Kidney (tissue), 14 donors: ENCODE results near the gene ADIPOQ. TPM values are rescaled to one million over a fixed set of nuclear protein-coding genes. Genes with fewer than 3 reads are reported as not detected.
"Not testable (repeated sequence)": the region's sequence is repeated elsewhere in the genome, so short reads cannot be mapped to it uniquely, and the experiment has no call there.

Experiments used
- DNase-seq, 5 donors: peaks; one replicate each; pipeline ENCODE4 v3.0.0-alpha.2; 2013 to 2020
- FAIRE-seq: peaks from 2 replicates; lab custom pipeline; 2012; peaks lifted over from hg19 to GRCh38; lab: Jason Lieb, UNC
- H3K27ac ChIP-seq, 2 donors: one replicate each; pipeline ENCODE4 v1.7.0; 2013; ENCODE audit warnings: low read depth in 2 of 2, low read length in 2 of 2, inconsistent platforms in 1 of 2
- H3K27me3 ChIP-seq: one replicate; pipeline ENCODE4 v1.7.1; 2013; ENCODE audit warnings: low read length, inconsistent platforms; ENCODE audit not compliant: control insufficient read depth, insufficient read depth
- H3K36me3 ChIP-seq, 3 donors: one replicate each; pipeline versions ENCODE4 v1.7.0 to v1.7.1; 2013; ENCODE audit warnings: low read length in 3 of 3, control low read depth in 1 of 3, inconsistent platforms in 1 of 3; ENCODE audit not compliant: insufficient read depth in 3 of 3, control insufficient read depth in 2 of 3
- H3K4me1 ChIP-seq, 3 donors: one replicate each; pipeline versions ENCODE4 v1.7.0 to v1.7.1; 2013; ENCODE audit warnings: low read length in 3 of 3, inconsistent platforms in 1 of 3, low read depth in 1 of 3; ENCODE audit not compliant: control insufficient read depth in 2 of 3, insufficient read depth in 2 of 3
- H3K4me3 ChIP-seq, 3 donors: one replicate each; pipeline versions ENCODE4 v1.7.0 to v1.8.1; 2013; ENCODE audit warnings: low read length in 3 of 3, control low read depth in 1 of 3, inconsistent platforms in 1 of 3
- H3K9ac ChIP-seq, 3 donors: one replicate each; pipeline versions ENCODE4 v1.7.0 to v1.7.1; 2013; ENCODE audit warnings: low read length in 3 of 3, control low read depth in 1 of 3, inconsistent platforms in 1 of 3
- H3K9me3 ChIP-seq, 3 donors: one replicate each; pipeline versions ENCODE4 v1.7.0 to v1.7.1; 2013; ENCODE audit warnings: low read length in 3 of 3, control low read depth in 1 of 3, inconsistent platforms in 1 of 3; ENCODE audit not compliant: control insufficient read depth in 2 of 3, insufficient read depth in 1 of 3
- CTCF ChIP-seq: IDR thresholded peaks from 3 replicates; pipeline ENCODE4 v1.5.1; 2012; ENCODE audit warnings: mild to moderate bottlenecking, moderate library complexity, borderline replicate concordance; ENCODE audit not compliant: insufficient read depth; ENCODE audit errors: extremely low read depth
- intact Hi-C: fragments of 100-400 bp; cut with DNase I; formaldehyde crosslinking; loops from one replicate; pipeline ENCODE4 v1.11.1; 2022
- polyA plus RNA-seq: library from polyadenylated mRNA; stranded (reverse); fragments of 350-450 nt; fragmentation: Illumina TruSeq; extraction: RNeasy Lipid Tissue Mini Kit (QIAGEN cat#74804); gene quantifications from one replicate; pipeline ENCODE4 v1.2.3, GENCODE V29; 2014; ENCODE audit warnings: low read depth, low replicate concordance; ENCODE audit not compliant: insufficient read depth
- total RNA-seq: library from RNA; stranded (reverse); fragmentation: NEBNext Ultra II Directional; extraction: Animal tissue kit (Norgen Biotek cat#: 25700); gene quantifications from one replicate; pipeline ENCODE4 v1.2.1, GENCODE V29; 2021
- donor health status: control.
- donor health status: control.
- donor health status: control.
- donor health status: control.
- donor health status: control.
- donor health status: DM: yes; HTN: yes; CAD: no.
- donor health status: Normal renal cell carcinoma (clear cell type).

The ADIPOQ gene
- total and polyA plus RNA-seq, 2 donors from 2014 or later, result not detected

GRCh38 chr3:186818516-186818915 lies 24.0 kb upstream of the ADIPOQ start:
- H3K4me1 ChIP-seq, result no peaks in the 10 kb centered on the region
- intact Hi-C loops, result no loop called here
- H3K9ac ChIP-seq, result no peak overlapping the region
- no peak overlapping the region for H3K4me3 ChIP-seq
- no peaks in the 10 kb centered on the region for H3K9me3 ChIP-seq
- FAIRE-seq (no peak), DNase-seq (no peak)
- no peak for TF ChIP-seq CTCF
- H3K27me3 ChIP-seq, result no peaks in the 10 kb centered on the region
- no peak overlapping the region for H3K27ac ChIP-seq
- no peaks in the 10 kb centered on the region for H3K36me3 ChIP-seq

GRCh38 chr3:186818956-186819355 lies 23.6 kb upstream of the ADIPOQ start:
- Histone ChIP-seq H3K4me1 (no peaks in the 10 kb centered on the region), H3K4me3 (no peak overlapping the region), H3K27me3 (peaks cover 2% of the 10 kb centered on the region), H3K36me3 (no peaks in the 10 kb centered on the region), H3K9ac (no peak overlapping the region), H3K27ac (no peak overlapping the region), H3K9me3 (no peaks in the 10 kb centered on the region)
- DNase-seq (no peak), FAIRE-seq (no peak)
- TF ChIP-seq CTCF, result no peak
- intact Hi-C loops, result no loop called here

- Histone ChIP-seq H3K27ac (no peak overlapping the region), H3K36me3 (no peaks in the 10 kb centered on the region), H3K4me3 (no peak overlapping the region), H3K9ac (no peak overlapping the region), H3K27me3 (peaks cover 16% of the 10 kb centered on the region), H3K4me1 (peaks cover 0 to 3% (median 0%) of the 10 kb centered on the region in 3 donors), H3K9me3 (no peaks in the 10 kb centered on the region)
- peak; percentile 51 for TF ChIP-seq CTCF
- intact Hi-C loops, result no loop called here
- FAIRE-seq (peak; percentile 29), DNase-seq (peak in 2 of 5 donors; percentile 68 to 85)
These were observed 20.8 kb upstream of the ADIPOQ start for GRCh38 chr3:186821429-186822387.

GRCh38 chr3:186822388-186822759 lies 20.1 kb upstream of the ADIPOQ start:
- H3K36me3 ChIP-seq, intact Hi-C loops, H3K9me3 ChIP-seq, FAIRE-seq, H3K27ac ChIP-seq, H3K4me1 ChIP-seq, DNase-seq, H3K9ac ChIP-seq, H3K4me3 ChIP-seq: not testable (repeated sequence)
- H3K27me3 ChIP-seq, result peaks cover 16% of the 10 kb centered on the region
